H9 (cell line): ENCODE measurements around the gene OGFOD3. TPM values are rescaled to one million over a fixed set of nuclear protein-coding genes. Genes with fewer than 3 reads are reported as not detected.
"Not testable (repeated sequence)": the region's sequence is repeated elsewhere in the genome, so short reads cannot be mapped to it uniquely, and the experiment has no call there.

Experiments
- DNase-seq: peaks from one replicate; pipeline ENCODE4 v3.0.0-alpha.2; 2017
- H2AFZ ChIP-seq: one replicate; pipeline ENCODE4 v1.6.1; 2013; ENCODE audit warnings: mild to moderate bottlenecking, low read length, control low read depth, moderate library complexity
- H2AK5ac ChIP-seq: 2 replicates; pipeline ENCODE4 v1.6.1; 2013; ENCODE audit warnings: low read length, control low read depth, mixed read lengths; ENCODE audit not compliant: insufficient read length
- H2BK120ac ChIP-seq: one replicate; pipeline ENCODE4 v1.6.1; 2013; ENCODE audit warnings: low read depth, mild to moderate bottlenecking, low read length, control low read depth, inconsistent platforms; ENCODE audit not compliant: poor library complexity, severe bottlenecking
- H2BK12ac ChIP-seq: 2 replicates; pipeline ENCODE4 v1.6.1; 2013; ENCODE audit warnings: low read length, control low read depth, mixed read lengths, low read depth; ENCODE audit not compliant: insufficient read length
- H2BK15ac ChIP-seq: 2 replicates; pipeline ENCODE4 v1.6.1; 2013; ENCODE audit warnings: low read depth, low read length, control low read depth
- H2BK20ac ChIP-seq: one replicate; pipeline ENCODE4 v1.6.1; 2013; ENCODE audit warnings: low read depth, mild to moderate bottlenecking, low read length, control low read depth, inconsistent platforms; ENCODE audit not compliant: poor library complexity, severe bottlenecking
- H2BK5ac ChIP-seq: 2 replicates; pipeline ENCODE4 v1.6.1; 2013; ENCODE audit warnings: low read length, control low read depth, mixed read lengths; ENCODE audit not compliant: insufficient read length
- H3K14ac ChIP-seq: 2 replicates; pipeline ENCODE4 v1.6.1; 2013; ENCODE audit warnings: low read length, control low read depth; ENCODE audit not compliant: insufficient read depth
- H3K18ac ChIP-seq: 2 replicates; pipeline ENCODE4 v1.6.1; 2013; ENCODE audit warnings: low read depth, mild to moderate bottlenecking, mixed read lengths, low read length, control low read depth; ENCODE audit not compliant: insufficient read length
- H3K23ac ChIP-seq: 2 replicates; pipeline ENCODE4 v1.6.1; 2013; ENCODE audit warnings: low read length, control low read depth, mixed read lengths, low read depth; ENCODE audit not compliant: insufficient read length
- H3K23me2 ChIP-seq: 2 replicates; pipeline ENCODE4 v1.6.1; 2013; ENCODE audit warnings: low read depth, mild to moderate bottlenecking, mixed read lengths, low read length, control low read depth; ENCODE audit not compliant: insufficient read length, poor library complexity, severe bottlenecking
- H3K27ac ChIP-seq: 2 replicates; pipeline ENCODE4 v1.5.1; 2013; ENCODE audit warnings: low read length, control low read depth, mixed read lengths, low read depth; ENCODE audit not compliant: insufficient read length
- H3K27me3 ChIP-seq: 2 replicates; pipeline ENCODE4 v1.6.1; 2013; ENCODE audit warnings: low read length, control low read depth, inconsistent platforms; ENCODE audit not compliant: insufficient read depth
- H3K4ac ChIP-seq: 2 replicates; pipeline ENCODE4 v1.6.1; 2013; ENCODE audit warnings: low read depth, mild to moderate bottlenecking, control low read depth, inconsistent platforms, low read length, moderate library complexity
- H3K4me1 ChIP-seq: 2 replicates; pipeline ENCODE4 v1.6.1; 2013; ENCODE audit warnings: low read length, control low read depth, inconsistent platforms; ENCODE audit not compliant: insufficient read depth
- H3K4me2 ChIP-seq: 2 replicates; pipeline ENCODE4 v1.6.1; 2013; ENCODE audit warnings: low read length, control low read depth, mixed read lengths; ENCODE audit not compliant: insufficient read length, insufficient read depth
- H3K56ac ChIP-seq: 2 replicates; pipeline ENCODE4 v1.6.1; 2013; ENCODE audit warnings: low read depth, mild to moderate bottlenecking, mixed read lengths, low read length, control low read depth; ENCODE audit not compliant: insufficient read length
- H3K79me1 ChIP-seq: 2 replicates; pipeline ENCODE4 v1.6.1; 2013; ENCODE audit warnings: low read depth, mild to moderate bottlenecking, moderate library complexity, low read length, control low read depth, inconsistent platforms; ENCODE audit not compliant: insufficient read depth, poor library complexity, severe bottlenecking
- H3K79me2 ChIP-seq: 2 replicates; pipeline ENCODE4 v1.6.1; 2013; ENCODE audit warnings: low read length, control low read depth, inconsistent platforms; ENCODE audit not compliant: insufficient read depth
- H3K9ac ChIP-seq: 2 replicates; pipeline ENCODE4 v1.6.1; 2013; ENCODE audit warnings: low read length, control low read depth, mixed read lengths; ENCODE audit not compliant: insufficient read length; ENCODE audit errors: extremely low read depth
- H3K9me3 ChIP-seq: one replicate; pipeline ENCODE4 v1.6.1; 2013; ENCODE audit warnings: low read depth, low read length, inconsistent platforms; ENCODE audit not compliant: control insufficient read depth
- H3T11ph ChIP-seq: one replicate; pipeline ENCODE4 v1.6.1; 2013; ENCODE audit warnings: mild to moderate bottlenecking, low read length, control low read depth, inconsistent platforms
- H4K20me1 ChIP-seq: one replicate; pipeline ENCODE4 v1.6.1; 2013; ENCODE audit not compliant: control insufficient read depth, insufficient read length, insufficient read depth
- H4K5ac ChIP-seq: 2 replicates; pipeline ENCODE4 v1.6.1; 2013; ENCODE audit warnings: low read depth, mild to moderate bottlenecking, mixed read lengths, low read length, control low read depth; ENCODE audit not compliant: insufficient read length
- H4K8ac ChIP-seq: replicated peaks from 2 replicates; pipeline ENCODE4 v1.6.1; 2013; ENCODE audit warnings: low read length, control low read depth, mixed read lengths, low read depth; ENCODE audit not compliant: insufficient read length
- H4K91ac ChIP-seq: 2 replicates; pipeline ENCODE4 v1.6.1; 2013; ENCODE audit warnings: low read depth, mild to moderate bottlenecking, moderate library complexity, mixed read lengths, low read length, control low read depth; ENCODE audit not compliant: insufficient read length
- H3K27ac Mint-ChIP-seq, 3 experiments: 2 replicates in 2 of 3; 3 replicates in 1 of 3; pipeline ENCODE4 v1.8.0; 2020 to 2021; ENCODE audit warnings: mixed read lengths in 3 of 3, mild to moderate bottlenecking in 1 of 3, moderate library complexity in 1 of 3
- H3K27me3 Mint-ChIP-seq: 2 replicates; pipeline ENCODE4 v1.8.0; 2021; ENCODE audit warnings: low read depth, mild to moderate bottlenecking, moderate library complexity, mixed read lengths
- H3K36me3 Mint-ChIP-seq, 3 experiments: 2 replicates in 2 of 3; 3 replicates in 1 of 3; pipeline ENCODE4 v1.8.0; 2020 to 2021; ENCODE audit warnings: low read depth in 3 of 3, mixed read lengths in 3 of 3; ENCODE audit not compliant: insufficient read depth in 1 of 3
- H3K4me1 Mint-ChIP-seq, 2 experiments: 2 replicates each; pipeline ENCODE4 v1.8.0; 2020; ENCODE audit warnings: mixed read lengths in 2 of 2
- H3K4me3 Mint-ChIP-seq, 2 experiments: 2 replicates in 1 of 2; 3 replicates in 1 of 2; pipeline ENCODE4 v1.8.0; 2020 to 2021; ENCODE audit warnings: mild to moderate bottlenecking in 2 of 2, mixed read lengths in 2 of 2, moderate library complexity in 1 of 2
- H3K9me3 Mint-ChIP-seq, 2 experiments: 2 replicates in 1 of 2; 3 replicates in 1 of 2; pipeline ENCODE4 v1.8.0; 2020; ENCODE audit warnings: mild to moderate bottlenecking in 2 of 2, mixed read lengths in 2 of 2, moderate library complexity in 1 of 2
- CTCF ChIP-seq: fragments of 200-600 bp; sonication (generic); conservative IDR thresholded peaks from 3 replicates; pipeline ENCODE4 v1.8.0; 2021; ENCODE audit warnings: antibody characterized with exemption, mild to moderate bottlenecking
- WGBS: extraction: QIAGEN DNeasy Blood & Tissue Kit; methylation state at CpG from one replicate; pipeline ENCODE4 v1.1.7; 2013; ENCODE audit warnings: missing lambda C conversion rate, low lambda C conversion rate, mixed read lengths; ENCODE audit not compliant: insufficient read length; ENCODE audit errors: extremely low coverage; 5-methylcytosine and 5-hydroxymethylcytosine counted together
- total RNA-seq: library from RNA; stranded (reverse); gene quantifications from 2 replicates; pipeline ENCODE4 v1.2.1, GENCODE V29; 2021

Gene OGFOD3
- total RNA-seq, 1 experiment from 2014 or later, result 27.8 TPM

GRCh38 chr17:82373731-82374625 is 44.4 kb downstream of the OGFOD3 start:
- Histone ChIP-seq H3K56ac (no peak overlapping the region), H3K27me3 (peaks cover 14% of the 10 kb centered on the region), H3K27ac (no peak overlapping the region), H3K23ac (no peak overlapping the region), H3K18ac (no peak overlapping the region), H4K91ac (no peak overlapping the region), H4K5ac (no peak overlapping the region), H3T11ph (no peak overlapping the region), H3K4me1 (no peaks in the 10 kb centered on the region; the same call in 1 of the 2 replicates), H4K20me1 (no peaks in the 10 kb centered on the region), H3K4ac (no peak overlapping the region), H2BK120ac (no peak overlapping the region), H3K23me2 (peaks cover 7% of the 10 kb centered on the region), H3K4me2 (no peak overlapping the region), H3K79me2 (no peaks in the 10 kb centered on the region), H2BK20ac (no peak overlapping the region), H2BK15ac (no peak overlapping the region; the same call in 1 of the 2 replicates), H4K8ac (no peak overlapping the region), H3K9me3 (no peaks in the 10 kb centered on the region), H3K9ac (no peak overlapping the region), H2AFZ (no peak overlapping the region), H3K79me1 (no peaks in the 10 kb centered on the region), H2BK12ac (no peak overlapping the region), H2AK5ac (no peak overlapping the region), H2BK5ac (no peak overlapping the region), H3K14ac (no peak overlapping the region)
- H3K4me3 Mint-ChIP-seq, result no peak overlapping the region
- no peaks in the 10 kb centered on the region for H3K36me3 Mint-ChIP-seq
- WGBS, result no CpG with 5 or more reads among the region's 37 CpGs
- H3K27me3 Mint-ChIP-seq, result peaks cover 41% of the 10 kb centered on the region
- peaks cover 2 to 4% of the 10 kb centered on the region in 2 experiments; a peak in 2 of 5 replicates for H3K9me3 Mint-ChIP-seq
- peaks cover 0 to 8% of the 10 kb centered on the region in 2 experiments; a peak in 3 of 4 replicates for H3K4me1 Mint-ChIP-seq
- DNase-seq, result no peak
- TF ChIP-seq CTCF, result no peak
- no peak overlapping the region for H3K27ac Mint-ChIP-seq

- H3K14ac ChIP-seq, H3K9me3 ChIP-seq, H3K4me1 Mint-ChIP-seq, H3K4ac ChIP-seq, H2BK15ac ChIP-seq, H3K4me1 ChIP-seq, H3K56ac ChIP-seq, H3K23ac ChIP-seq, H3K79me1 ChIP-seq, H3K27ac Mint-ChIP-seq, H3K4me2 ChIP-seq, H3K18ac ChIP-seq, H3K79me2 ChIP-seq, H3K9me3 Mint-ChIP-seq, H4K20me1 ChIP-seq, H2BK120ac ChIP-seq, H2BK12ac ChIP-seq, H4K5ac ChIP-seq, H3K9ac ChIP-seq, H2BK5ac ChIP-seq, H2AK5ac ChIP-seq, DNase-seq, H3K27ac ChIP-seq, H2AFZ ChIP-seq, H4K91ac ChIP-seq, H2BK20ac ChIP-seq, H4K8ac ChIP-seq, H3T11ph ChIP-seq, H3K23me2 ChIP-seq, H3K36me3 Mint-ChIP-seq: not testable (repeated sequence)
- peaks cover 14% of the 10 kb centered on the region for H3K27me3 ChIP-seq
- no CpG with 5 or more reads among the region's 10 CpGs for WGBS
- Mint-ChIP-seq H3K27me3 (peaks cover 43% of the 10 kb centered on the region), H3K4me3 (peak overlapping the region; percentile 26 to 35; a peak in 2 of 5 replicates)
Observed at GRCh38 chr17:82373072-82373452, 45.3 kb downstream of the OGFOD3 start.
